ENCODE data around the gene MAPK1. TPM values are rescaled to one million over a fixed set of nuclear protein-coding genes. Genes with fewer than 3 reads are reported as not detected.
"Not testable (repeated sequence)": the region's sequence is repeated elsewhere in the genome, so short reads cannot be mapped to it uniquely, and the experiment has no call there.

Gene MAPK1
- total RNA-seq, 1 donor from 2014 or later = 119 TPM

DNA sequence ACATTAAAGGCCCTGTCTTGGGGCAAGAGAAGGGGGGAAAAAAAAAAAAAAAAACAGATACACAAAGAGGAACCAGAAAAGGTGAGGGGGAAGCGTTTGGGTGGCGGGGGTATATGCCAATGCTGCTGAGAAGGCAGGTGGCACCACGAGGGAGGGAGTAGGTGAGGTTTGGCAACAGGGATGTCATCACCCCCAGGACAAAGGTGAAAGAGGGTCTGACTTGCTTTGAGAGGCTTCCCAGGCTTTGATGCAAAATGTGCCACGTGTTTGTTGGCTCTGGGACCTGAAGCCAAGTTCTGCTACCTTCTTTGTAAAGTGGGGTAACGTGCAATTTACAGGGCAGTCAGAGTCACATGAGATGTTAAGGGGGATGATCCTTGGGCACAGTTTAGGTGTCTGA is 135.9 kb downstream of the MAPK1 start:
- TF ChIP-seq CTCF (IDR thresholded peaks at IDR 0.05; ENCODE audit: unreplicated experiment) = no peak
- Mint-ChIP-seq H3K27me3 (ENCODE audit: unreplicated experiment) (peaks cover 8% of the 10 kb centered on the region), H3K4me1 (ENCODE audit: unreplicated experiment) (peaks cover 14% of the 10 kb centered on the region), H3K4me3 (ENCODE audit: unreplicated experiment) (no peak overlapping the region), H3K36me3 (ENCODE audit: low read depth, unreplicated experiment) (no peaks in the 10 kb centered on the region), H3K27ac (ENCODE audit: unreplicated experiment) (no peak overlapping the region), H3K9me3 (ENCODE audit: unreplicated experiment) (no peaks in the 10 kb centered on the region)
- no peak for DNase-seq (ENCODE audit: low spot score)

- no peak for DNase-seq (ENCODE audit: low spot score)
- no peaks in the 10 kb centered on the region for H3K36me3 Mint-ChIP-seq (ENCODE audit: low read depth, unreplicated experiment)
- TF ChIP-seq CTCF (IDR thresholded peaks at IDR 0.05; ENCODE audit: unreplicated experiment) = no peak
- peaks cover 8% of the 10 kb centered on the region for H3K27me3 Mint-ChIP-seq (ENCODE audit: unreplicated experiment)
- H3K4me1 Mint-ChIP-seq (ENCODE audit: unreplicated experiment) = peaks cover 14% of the 10 kb centered on the region
- H3K9me3 Mint-ChIP-seq (ENCODE audit: unreplicated experiment) = no peaks in the 10 kb centered on the region
- no peak overlapping the region for H3K27ac Mint-ChIP-seq (ENCODE audit: unreplicated experiment)
- H3K4me3 Mint-ChIP-seq (ENCODE audit: unreplicated experiment) = no peak overlapping the region
Measured at GRCh38 chr22:21730535-21731308, 136.7 kb downstream of the MAPK1 start.

DNA sequence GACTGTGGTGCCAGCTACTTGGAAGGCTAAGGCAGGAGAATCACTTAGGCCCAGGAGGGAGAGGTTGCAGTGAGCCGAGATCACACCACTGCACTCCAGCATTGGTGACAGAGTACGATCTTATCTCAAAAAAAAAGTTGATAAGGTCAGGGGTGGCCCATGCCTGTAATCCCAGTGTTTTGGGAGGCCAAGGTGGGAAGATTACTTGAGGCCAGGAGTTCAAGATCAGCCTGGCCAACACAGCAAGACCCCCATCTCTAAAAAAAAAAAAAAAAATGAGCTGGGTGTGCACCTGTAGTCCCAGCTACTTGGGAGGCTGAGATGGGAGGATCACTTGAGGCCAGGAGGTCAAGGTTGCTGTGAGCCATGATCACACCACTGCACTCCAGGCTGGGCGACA is 138.3 kb downstream of the MAPK1 start:
- not testable (repeated sequence) for H3K36me3 Mint-ChIP-seq (ENCODE audit: low read depth, unreplicated experiment); H3K27ac Mint-ChIP-seq (ENCODE audit: unreplicated experiment); H3K4me1 Mint-ChIP-seq (ENCODE audit: unreplicated experiment)

GRCh38 chr22:21728270-21728669 is 139.2 kb downstream of the MAPK1 start:
- TF ChIP-seq CTCF (IDR thresholded peaks at IDR 0.05; ENCODE audit: unreplicated experiment) = no peak
- Mint-ChIP-seq H3K9me3 (ENCODE audit: unreplicated experiment) (no peaks in the 10 kb centered on the region), H3K4me3 (ENCODE audit: unreplicated experiment) (no peak overlapping the region), H3K36me3 (ENCODE audit: low read depth, unreplicated experiment) (no peaks in the 10 kb centered on the region), H3K27ac (ENCODE audit: unreplicated experiment) (no peak overlapping the region), H3K27me3 (ENCODE audit: unreplicated experiment) (peaks cover 5% of the 10 kb centered on the region), H3K4me1 (ENCODE audit: unreplicated experiment) (peaks cover 6% of the 10 kb centered on the region)
- DNase-seq (ENCODE audit: low spot score) = no peak

More for the DNA sequence above, 138.3 kb downstream of the MAPK1 start:
- not testable (repeated sequence) for H3K27me3 Mint-ChIP-seq (ENCODE audit: unreplicated experiment); H3K9me3 Mint-ChIP-seq (ENCODE audit: unreplicated experiment); H3K4me3 Mint-ChIP-seq (ENCODE audit: unreplicated experiment); DNase-seq (ENCODE audit: low spot score)

GRCh38 chr22:21727768-21728167 is 139.7 kb downstream of the MAPK1 start:
- H3K4me1 Mint-ChIP-seq (ENCODE audit: unreplicated experiment) = peaks cover 6% of the 10 kb centered on the region
- no peak overlapping the region for H3K27ac Mint-ChIP-seq (ENCODE audit: unreplicated experiment)
- H3K4me3 Mint-ChIP-seq (ENCODE audit: unreplicated experiment) = no peak overlapping the region
- no peaks in the 10 kb centered on the region for H3K9me3 Mint-ChIP-seq (ENCODE audit: unreplicated experiment)
- peaks cover 3% of the 10 kb centered on the region for H3K27me3 Mint-ChIP-seq (ENCODE audit: unreplicated experiment)
- H3K36me3 Mint-ChIP-seq (ENCODE audit: low read depth, unreplicated experiment) = no peaks in the 10 kb centered on the region
- no peak for DNase-seq (ENCODE audit: low spot score)
- no peak for TF ChIP-seq CTCF (IDR thresholded peaks at IDR 0.05; ENCODE audit: unreplicated experiment)
